Subcutaneous abdominal adipose tissue (tissue), 5 donors: ENCODE measurements around the gene C1QL3.

Experiments used
- H3K27ac ChIP-seq: one replicate; pipeline ENCODE4 v1.7.0; 2013; ENCODE audit warnings: low read depth, mild to moderate bottlenecking, inconsistent platforms, low read length, moderate library complexity
- H3K27me3 ChIP-seq, 5 donors: one replicate each; pipeline ENCODE4 v1.7.0; 2013; ENCODE audit warnings: low read length in 5 of 5, inconsistent platforms in 1 of 5; ENCODE audit not compliant: control insufficient read depth in 5 of 5, insufficient read depth in 4 of 5
- H3K36me3 ChIP-seq, 5 donors: one replicate each; pipeline ENCODE4 v1.7.0; 2013; ENCODE audit warnings: low read length in 5 of 5; ENCODE audit not compliant: control insufficient read depth in 5 of 5, insufficient read depth in 5 of 5
- H3K4me1 ChIP-seq, 5 donors: one replicate each; pipeline ENCODE4 v1.7.0; 2013; ENCODE audit warnings: low read length in 5 of 5, mild to moderate bottlenecking in 3 of 5, moderate library complexity in 1 of 5; ENCODE audit not compliant: control insufficient read depth in 5 of 5, insufficient read depth in 5 of 5
- H3K4me3 ChIP-seq, 5 donors: one replicate each; pipeline ENCODE4 v1.7.0; 2013; ENCODE audit warnings: low read length in 5 of 5, low read depth in 1 of 5
- H3K9ac ChIP-seq, 5 donors: one replicate each; pipeline ENCODE4 v1.7.0; 2013; ENCODE audit warnings: low read length in 5 of 5, mild to moderate bottlenecking in 4 of 5, moderate library complexity in 3 of 5
- H3K9me3 ChIP-seq, 5 donors: one replicate each; pipeline ENCODE4 v1.7.0; 2013; ENCODE audit warnings: low read length in 5 of 5; ENCODE audit not compliant: control insufficient read depth in 5 of 5
- donor health status: healthy.
- donor health status: healthy.
- donor health status: healthy.
- donor health status: healthy.
- donor health status: healthy.

C1QL3 gene

DNA sequence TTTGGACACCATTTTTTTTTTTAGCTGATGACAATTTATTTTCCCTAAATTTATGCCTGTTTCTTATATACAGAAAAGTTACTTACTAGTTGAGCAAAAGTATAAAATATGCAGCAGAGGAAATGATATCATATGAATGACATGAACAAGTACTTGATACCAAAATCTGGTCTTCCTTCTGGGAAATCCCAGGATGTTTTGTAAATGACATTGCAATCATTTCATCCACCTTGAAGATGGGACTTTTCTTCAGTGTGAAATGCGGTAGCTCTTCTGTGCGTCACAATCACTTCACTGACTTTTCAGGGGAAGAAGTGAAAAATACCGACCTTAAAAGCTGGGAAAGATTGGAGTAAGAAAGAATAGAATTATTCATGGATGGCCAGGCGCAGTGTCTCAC lies 23.8 kb downstream of the C1QL3 start:
- H3K9ac ChIP-seq, result no peak overlapping the region
- peaks cover 0 to 6% (median 5%) of the 10 kb centered on the region in 5 donors for H3K36me3 ChIP-seq
- H3K9me3 ChIP-seq, result no peaks in the 10 kb centered on the region
- no peaks in the 10 kb centered on the region for H3K27me3 ChIP-seq
- no peak overlapping the region for H3K27ac ChIP-seq
- H3K4me3 ChIP-seq, result no peak overlapping the region
- no peaks in the 10 kb centered on the region for H3K4me1 ChIP-seq

DNA sequence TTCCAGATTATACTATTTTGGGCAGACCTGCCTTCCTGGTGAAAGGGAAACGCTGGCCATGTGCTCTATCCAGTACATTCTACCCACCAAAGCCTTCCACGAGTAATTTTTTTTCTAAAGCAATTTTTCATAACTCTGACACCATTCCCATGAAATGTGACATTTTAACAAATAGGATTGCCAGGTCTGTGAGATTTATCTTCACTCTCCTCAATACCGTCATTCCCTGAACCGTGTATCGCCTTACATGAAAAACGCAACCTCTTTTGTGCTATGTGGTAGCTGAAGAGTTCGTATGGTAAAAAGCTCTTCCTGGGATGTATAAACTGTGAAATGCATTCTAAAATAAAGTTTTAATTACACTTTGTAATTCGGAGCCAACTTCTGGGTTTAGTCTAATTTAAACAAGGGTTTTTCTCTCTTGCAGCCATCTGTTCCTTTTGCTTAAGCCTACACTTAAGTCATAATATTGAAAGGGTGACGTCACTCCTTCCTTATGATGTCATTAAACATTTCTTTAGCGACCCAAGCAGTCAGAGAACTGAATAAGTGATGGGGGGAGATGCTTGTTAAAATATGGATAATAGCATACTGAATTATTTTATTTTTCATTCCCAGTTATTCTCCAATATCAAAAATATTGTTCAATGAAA lies 27.7 kb downstream of the C1QL3 start:
- Histone ChIP-seq H3K4me3 (no peak overlapping the region), H3K4me1 (no peaks in the 10 kb centered on the region), H3K27me3 (no peaks in the 10 kb centered on the region), H3K9ac (no peak overlapping the region), H3K27ac (no peak overlapping the region), H3K9me3 (no peaks in the 10 kb centered on the region), H3K36me3 (peaks cover 3 to 21% (median 12%) of the 10 kb centered on the region in 5 donors)

DNA sequence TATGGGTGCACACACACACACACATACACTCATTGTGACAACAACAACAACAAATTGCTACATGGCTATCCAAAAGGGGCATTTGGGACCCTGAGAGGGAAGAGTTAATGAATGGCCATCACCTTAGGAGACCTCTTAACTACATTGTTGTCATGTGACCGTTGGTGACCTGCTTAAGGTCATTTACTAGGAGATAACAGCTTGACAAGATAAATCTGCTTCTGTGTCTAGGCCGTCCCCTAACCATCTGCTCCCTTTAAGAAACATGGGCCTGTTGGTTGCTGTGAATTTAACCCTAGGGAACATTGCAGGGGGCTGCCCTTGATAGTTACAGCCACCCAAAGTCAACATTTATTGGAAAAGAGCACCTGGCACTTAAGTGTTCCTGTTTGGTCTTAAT lies 29.7 kb downstream of the C1QL3 start:
- Histone ChIP-seq H3K4me3 (no peak overlapping the region), H3K9ac (no peak overlapping the region), H3K36me3 (peaks cover 13 to 25% (median 16%) of the 10 kb centered on the region in 5 donors), H3K9me3 (no peaks in the 10 kb centered on the region), H3K4me1 (no peaks in the 10 kb centered on the region), H3K27me3 (no peaks in the 10 kb centered on the region), H3K27ac (no peak overlapping the region)

DNA sequence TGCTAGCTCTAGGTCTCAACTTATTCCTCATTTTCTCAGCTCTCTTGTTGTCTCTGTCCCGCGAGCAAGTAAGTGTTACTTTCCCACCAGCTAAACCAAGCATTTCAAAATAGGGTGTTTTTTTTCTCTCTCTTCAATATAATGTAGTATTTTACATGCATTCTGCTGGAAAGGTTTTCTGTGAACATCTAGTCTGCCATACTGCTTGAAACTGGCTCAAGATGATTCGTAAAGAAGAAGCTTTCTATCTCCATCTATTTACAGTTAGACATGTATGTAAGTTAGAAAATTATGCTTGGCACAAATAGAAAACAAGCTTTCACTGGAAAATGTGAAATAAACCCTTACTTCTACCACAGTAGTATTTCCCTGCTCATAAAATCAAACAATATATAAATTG lies 31.2 kb downstream of the C1QL3 start:
- no peak overlapping the region for H3K27ac ChIP-seq
- no peaks in the 10 kb centered on the region for H3K9me3 ChIP-seq
- peaks cover 21 to 32% (median 23%) of the 10 kb centered on the region in 5 donors for H3K36me3 ChIP-seq
- no peak overlapping the region for H3K4me3 ChIP-seq
- no peaks in the 10 kb centered on the region for H3K27me3 ChIP-seq
- no peak overlapping the region for H3K9ac ChIP-seq
- no peaks in the 10 kb centered on the region for H3K4me1 ChIP-seq

DNA sequence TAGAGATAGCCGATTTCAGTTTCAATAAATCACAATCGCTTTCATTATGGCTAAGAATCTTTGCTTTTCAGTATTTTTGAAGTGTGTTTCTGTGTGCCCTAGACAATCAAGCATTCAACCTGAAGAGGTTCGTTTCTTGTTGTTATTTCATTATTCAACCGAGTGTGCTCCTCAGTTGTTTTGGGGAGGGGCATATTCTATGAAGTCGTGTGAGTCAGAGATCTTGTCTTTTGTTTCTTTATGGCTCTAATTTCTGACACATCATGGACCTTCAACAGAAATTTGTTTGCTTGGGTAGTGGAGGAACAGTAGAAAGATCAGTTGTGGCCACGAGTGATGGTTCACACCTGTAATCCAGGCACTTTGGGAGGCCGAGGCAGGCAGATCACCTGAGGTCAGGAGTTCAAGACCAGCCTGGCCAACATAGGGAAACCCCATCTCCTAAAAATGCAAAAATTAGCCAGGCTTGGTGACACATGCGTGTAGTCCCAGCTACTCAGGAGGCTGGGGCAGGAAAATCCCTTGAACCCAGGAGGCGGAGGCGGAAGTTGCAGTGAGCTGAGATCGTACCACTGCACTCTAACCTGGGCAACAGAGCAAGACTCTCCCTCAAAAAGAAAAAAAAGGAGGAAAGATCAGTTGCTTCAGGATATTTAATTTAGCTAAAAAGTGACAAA lies 38.3 kb downstream of the C1QL3 start:
- Histone ChIP-seq H3K27ac (no peak overlapping the region), H3K9me3 (no peaks in the 10 kb centered on the region), H3K4me3 (no peak overlapping the region), H3K4me1 (no peaks in the 10 kb centered on the region), H3K27me3 (no peaks in the 10 kb centered on the region), H3K36me3 (peaks cover 5 to 18% (median 13%) of the 10 kb centered on the region in 5 donors), H3K9ac (no peak overlapping the region)

DNA sequence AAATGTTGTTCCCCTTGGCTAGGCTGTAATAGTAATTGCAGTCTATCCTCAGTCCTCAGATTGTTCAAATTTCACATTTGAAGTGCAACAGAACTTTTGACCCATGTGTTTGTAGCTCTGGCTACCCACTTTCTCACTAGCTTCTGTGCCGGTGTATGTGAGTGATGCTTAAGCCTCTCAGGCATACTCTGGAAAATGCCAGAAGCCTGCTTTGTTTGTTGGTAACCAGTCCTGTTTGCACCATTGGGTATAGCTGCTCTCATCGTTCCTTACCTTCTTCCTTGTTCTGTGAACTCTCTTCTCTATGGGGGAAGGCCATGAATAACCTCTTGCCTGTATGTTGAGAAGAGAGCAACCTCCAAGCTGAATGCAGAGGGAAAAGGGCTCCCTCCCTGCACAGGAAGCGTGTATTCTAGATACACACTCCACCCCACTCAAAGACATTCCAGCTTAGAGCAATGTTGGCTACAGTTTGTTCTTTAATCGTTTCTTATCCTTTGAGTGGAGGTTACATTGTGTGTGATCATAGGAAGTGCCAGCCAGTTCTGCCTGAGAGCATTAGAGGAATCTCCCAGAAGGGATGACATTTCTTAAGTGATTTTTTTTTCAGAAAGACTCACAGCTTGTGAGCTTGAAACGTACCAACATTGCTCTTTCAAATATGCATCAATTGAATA lies 40.5 kb downstream of the C1QL3 start:
- H3K9ac ChIP-seq, result no peak overlapping the region
- no peaks in the 10 kb centered on the region for H3K27me3 ChIP-seq
- H3K4me1 ChIP-seq, result no peaks in the 10 kb centered on the region
- H3K36me3 ChIP-seq, result peaks cover 0 to under 1% (median under 1%) of the 10 kb centered on the region in 5 donors
- no peak overlapping the region for H3K27ac ChIP-seq
- H3K9me3 ChIP-seq, result no peaks in the 10 kb centered on the region
- no peak overlapping the region for H3K4me3 ChIP-seq

DNA sequence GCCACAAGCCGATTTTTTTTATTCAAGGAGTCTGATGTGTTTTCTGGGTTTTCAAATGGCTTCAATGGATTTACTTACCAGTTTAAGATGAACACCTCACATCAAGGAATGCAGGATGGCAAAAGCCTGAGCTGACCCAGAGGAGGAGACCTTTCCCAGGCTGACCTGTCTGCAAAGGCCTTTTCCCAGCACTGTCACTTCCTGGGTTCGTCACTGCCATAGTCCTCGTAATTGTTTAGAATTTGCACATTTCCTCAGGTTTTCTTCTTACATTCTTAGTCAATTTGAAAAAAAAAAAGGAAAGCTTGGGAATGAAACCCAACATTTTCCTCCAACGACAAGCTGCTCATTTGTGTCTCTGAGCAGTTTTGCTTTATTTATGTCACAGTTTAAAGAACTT lies 42.9 kb downstream of the C1QL3 start:
- H3K36me3 ChIP-seq, result no peaks in the 10 kb centered on the region
- H3K9ac ChIP-seq, result no peak overlapping the region
- H3K9me3 ChIP-seq, result no peaks in the 10 kb centered on the region
- H3K27ac ChIP-seq, result no peak overlapping the region
- no peak overlapping the region for H3K4me3 ChIP-seq
- no peaks in the 10 kb centered on the region for H3K27me3 ChIP-seq
- H3K4me1 ChIP-seq, result no peaks in the 10 kb centered on the region

DNA sequence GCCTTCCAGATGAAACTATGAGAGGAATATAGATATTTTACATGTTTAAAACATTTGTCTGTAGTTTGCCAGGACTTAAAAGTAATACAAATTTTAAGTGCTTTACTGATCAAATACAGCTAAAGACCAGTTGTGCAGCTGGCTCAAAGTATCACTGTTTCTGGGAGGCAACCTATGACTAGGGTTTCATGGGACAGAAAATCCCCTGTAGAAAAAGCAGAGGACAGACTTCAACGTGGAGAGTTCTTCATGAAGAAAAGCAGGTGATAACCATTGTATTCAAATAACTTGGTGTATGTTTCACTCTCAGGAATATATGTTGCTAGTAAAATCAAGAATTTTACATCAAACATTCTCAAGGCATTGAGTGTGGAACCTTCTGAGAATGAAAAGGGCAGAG lies 43.9 kb downstream of the C1QL3 start:
- H3K4me3 ChIP-seq, result no peak overlapping the region
- H3K36me3 ChIP-seq, result no peaks in the 10 kb centered on the region
- H3K4me1 ChIP-seq, result no peaks in the 10 kb centered on the region
- no peaks in the 10 kb centered on the region for H3K27me3 ChIP-seq
- no peak overlapping the region for H3K27ac ChIP-seq
- no peak overlapping the region for H3K9ac ChIP-seq
- H3K9me3 ChIP-seq, result no peaks in the 10 kb centered on the region

DNA sequence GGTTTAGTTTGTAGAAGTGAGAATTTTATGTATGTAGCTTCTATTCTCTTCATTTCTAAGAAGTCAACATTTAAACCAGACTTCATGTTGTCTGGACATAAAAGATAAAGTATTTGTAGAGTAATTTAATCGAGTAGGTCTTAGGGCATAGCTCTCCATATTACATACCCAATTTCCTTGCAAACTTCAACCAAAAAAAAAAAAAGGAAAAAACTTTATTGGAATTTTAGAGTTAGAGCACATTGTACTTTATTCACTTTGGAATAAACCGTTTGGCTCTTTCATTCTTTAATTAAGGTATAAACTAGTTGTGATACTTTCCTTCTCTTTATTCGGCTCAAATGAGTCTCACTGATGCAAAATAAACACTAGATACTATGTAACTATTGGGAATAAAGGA lies 48.9 kb downstream of the C1QL3 start:
- H3K4me3 ChIP-seq, result no peak overlapping the region
- peaks cover 0 to 2% (median 0%) of the 10 kb centered on the region in 5 donors for H3K4me1 ChIP-seq
- H3K27ac ChIP-seq, result no peak overlapping the region
- H3K27me3 ChIP-seq, result no peaks in the 10 kb centered on the region
- H3K9ac ChIP-seq, result no peak overlapping the region
- H3K9me3 ChIP-seq, result no peaks in the 10 kb centered on the region
- H3K36me3 ChIP-seq, result peaks cover 0 to 2% (median 0%) of the 10 kb centered on the region in 5 donors

DNA sequence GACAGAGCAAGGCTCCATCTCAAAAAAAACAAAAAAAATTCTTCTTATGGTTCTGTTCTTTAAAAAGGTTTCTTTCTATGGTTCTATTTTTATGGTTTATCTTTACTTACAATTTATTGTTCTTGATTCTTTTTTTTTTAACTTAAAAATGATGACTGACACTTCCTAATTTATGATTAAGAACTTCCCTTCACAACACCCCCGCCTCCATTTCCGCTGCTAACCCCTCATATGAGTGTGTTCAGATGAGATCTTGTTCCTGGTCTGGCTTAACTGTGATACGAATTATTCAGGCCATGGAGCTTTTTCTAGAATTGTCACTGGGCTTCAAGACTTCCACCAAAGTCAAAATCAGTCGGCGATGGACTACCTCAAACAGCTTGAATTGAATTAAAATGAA lies 50.9 kb downstream of the C1QL3 start:
- H3K27ac ChIP-seq, result no peak overlapping the region
- H3K27me3 ChIP-seq, result no peaks in the 10 kb centered on the region

More for the DNA sequence above, 50.9 kb downstream of the C1QL3 start:
- Histone ChIP-seq H3K4me3 (no peak overlapping the region), H3K36me3 (peaks cover 0 to 2% (median 0%) of the 10 kb centered on the region in 5 donors), H3K9ac (no peak overlapping the region), H3K9me3 (no peaks in the 10 kb centered on the region), H3K4me1 (peaks cover 0 to 2% (median 0%) of the 10 kb centered on the region in 5 donors)
